Kidney tubule cell (primary cell): Measurements from ENCODE around the gene CSNK1A1.
A peak's percentile ranks its signal among the peaks of the same experiment; 100 is the strongest.
"Not testable (repeated sequence)": the region's sequence is repeated elsewhere in the genome, so short reads cannot be mapped to it uniquely, and the experiment has no call there.

Experiments
- DNase-seq: peaks from one replicate; pipeline ENCODE4 v3.0.0-alpha.2; 2018; ENCODE audit warnings: low spot score

CSNK1A1 gene

GRCh38 chr5:149528281-149529060 is 22.8 kb downstream of the CSNK1A1 start:
- DNase-seq = no peak

- DNase-seq = no peak
Observed at GRCh38 chr5:149526845-149527590, 24.2 kb downstream of the CSNK1A1 start.

GRCh38 chr5:149521739-149522685 is 29.2 kb downstream of the CSNK1A1 start:
- DNase-seq = no peak

- DNase-seq = no peak
Observed at GRCh38 chr5:149519601-149520000, 31.6 kb downstream of the CSNK1A1 start.

GRCh38 chr5:149518620-149519019 is 32.6 kb downstream of the CSNK1A1 start:
- no peak for DNase-seq

GRCh38 chr5:149517461-149518122 is 33.6 kb downstream of the CSNK1A1 start:
- DNase-seq = no peak

GRCh38 chr5:149514512-149514911 is 36.7 kb downstream of the CSNK1A1 start:
- DNase-seq = no peak

GRCh38 chr5:149513372-149513947 is 37.8 kb downstream of the CSNK1A1 start:
- DNase-seq = not testable (repeated sequence)

- DNase-seq = no peak
Observed at GRCh38 chr5:149510136-149510535, 41.1 kb downstream of the CSNK1A1 start.

GRCh38 chr5:149504677-149505076 is 46.6 kb downstream of the CSNK1A1 start:
- DNase-seq = no peak

GRCh38 chr5:149503006-149503405 is 48.2 kb downstream of the CSNK1A1 start:
- no peak for DNase-seq

- DNase-seq = peak; percentile 66
Observed at GRCh38 chr5:149500922-149501582, 50.2 kb downstream of the CSNK1A1 start.

- no peak for DNase-seq
Observed at GRCh38 chr5:149498724-149499336, 52.4 kb downstream of the CSNK1A1 start.

- DNase-seq = no peak
Observed at GRCh38 chr5:149497357-149497756, 53.9 kb downstream of the CSNK1A1 start.

GRCh38 chr5:149496917-149497316 is 54.3 kb downstream of the CSNK1A1 start:
- DNase-seq = no peak

GRCh38 chr5:149496166-149496565 is 55.1 kb downstream of the CSNK1A1 start:
- DNase-seq = no peak

GRCh38 chr5:149495673-149496072 is 55.6 kb downstream of the CSNK1A1 start:
- DNase-seq = no peak

GRCh38 chr5:149493316-149493715 is 57.9 kb downstream of the CSNK1A1 start:
- DNase-seq = no peak

GRCh38 chr5:149492781-149493180 is 58.5 kb downstream of the CSNK1A1 start:
- no peak for DNase-seq
